NT2/D1 (cell line): ENCODE measurements around the gene TMEM209.

ENCODE experiments used
- SUZ12 ChIP-seq: IDR thresholded peaks from 2 replicates; pipeline ENCODE4 v1.6.1; 2011; ENCODE audit not compliant: insufficient read length, insufficient read depth; ENCODE audit errors: extremely low read depth
- YY1 ChIP-seq: IDR thresholded peaks from 2 replicates; pipeline ENCODE4 v1.6.1; 2011; ENCODE audit not compliant: insufficient read length, insufficient read depth
- ZNF274 ChIP-seq: IDR thresholded peaks from 2 replicates; pipeline ENCODE4 v1.6.1; 2011; ENCODE audit warnings: mild to moderate bottlenecking, low read depth, low read length

DNA sequence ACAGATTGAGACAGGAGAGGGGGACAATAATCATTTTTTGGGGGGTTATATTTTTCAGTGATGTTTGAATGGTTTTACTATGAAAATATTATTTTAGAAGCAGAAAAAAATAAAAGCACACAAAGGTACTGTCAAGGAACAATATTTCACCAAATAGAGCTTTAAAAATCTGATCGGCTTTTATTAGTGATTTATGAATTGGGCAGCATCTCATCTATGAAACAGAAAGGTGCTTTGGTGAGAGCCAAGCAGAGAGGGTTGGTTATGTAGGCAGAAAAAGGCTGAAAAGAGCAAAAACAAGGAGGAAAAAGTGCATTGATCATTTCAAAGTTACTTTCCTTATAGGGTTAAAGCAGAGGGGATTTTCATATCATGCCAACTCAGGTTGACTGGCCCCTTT lies 35.0 kb upstream of the TMEM209 start:
- TF ChIP-seq SUZ12: no peak
- no peak for TF ChIP-seq YY1
- TF ChIP-seq ZNF274: no peak
